HepG2 (cell line): ENCODE measurements around the gene NDUFB6. TPM values are rescaled to one million over a fixed set of nuclear protein-coding genes. Genes with fewer than 3 reads are reported as not detected.

ENCODE experiments used
- ATAC-seq: fragments of 200-7000 bp; cut with Tn5 transposase; 3 replicates; pipeline ENCODE4 v1.9.1; 2020; ENCODE audit warnings: mild to moderate bottlenecking, moderate library complexity
- BruUV-seq: library from RNA; stranded (reverse); fragments of 400-500 nt; replicated peaks from 2 replicates; lab custom pipeline; 2021; lab: Mats Ljungman, UMichigan
- CTCF ChIA-PET: fragments of 300-600 bp; formaldehyde crosslinking; extraction: SDS; loops from one replicate; lab custom pipeline; 2021; ENCODE audit warnings: low total read pairs, inconsistent platforms, low intra/inter-chr PET ratio; lab: Yijun Ruan, JAX
- POLR2A ChIA-PET: fragments of 350-600 bp; sonication (Branson Sonifier 250); formaldehyde crosslinking; loops from one replicate; lab custom pipeline; 2020; ENCODE audit warnings: antibody characterized with exemption, inconsistent platforms; lab: Yijun Ruan, JAX
- DNase-seq: peaks from one replicate; pipeline ENCODE4 v3.0.0-alpha.2; 2015; ENCODE audit warnings: low spot score
- FAIRE-seq: peaks from 3 replicates; lab custom pipeline; 2011; peaks lifted over from hg19 to GRCh38; lab: Jason Lieb, UNC
- H2AFZ ChIP-seq: one replicate; pipeline ENCODE4 v1.6.1; 2011; ENCODE audit warnings: low read length, inconsistent platforms
- H3K27ac ChIP-seq: fragments of 300-600 bp; 3 replicates; pipeline ENCODE4 v1.8.0; 2011; ENCODE audit warnings: mixed run types, mild to moderate bottlenecking, mixed read lengths, low read length, inconsistent platforms; ENCODE audit not compliant: insufficient read depth; ENCODE audit errors: extremely low read length
- H3K27me3 ChIP-seq, 2 experiments: fragments of 200-600 bp in 1 of 2; 2 replicates in 1 of 2; 3 replicates in 1 of 2; pipeline versions ENCODE4 v1.6.0 to v1.8.0; 2011; ENCODE audit warnings: low read length in 2 of 2, mild to moderate bottlenecking in 2 of 2, moderate library complexity in 2 of 2, inconsistent platforms in 1 of 2; ENCODE audit not compliant: insufficient read depth in 2 of 2, control insufficient read depth in 1 of 2
- H3K36me3 ChIP-seq, 2 experiments: fragments of 200-600 bp in 1 of 2; replicated peaks in 1 of 2; 2 replicates in 1 of 2; 3 replicates in 1 of 2; pipeline versions ENCODE4 v1.5.1 to v1.8.0; 2011; ENCODE audit warnings: low read length in 2 of 2, inconsistent platforms in 1 of 2; ENCODE audit not compliant: insufficient read depth in 2 of 2, control insufficient read depth in 1 of 2
- H3K4me1 ChIP-seq: 2 replicates; pipeline ENCODE4 v1.5.1; 2012; ENCODE audit warnings: low read length, inconsistent platforms; ENCODE audit not compliant: insufficient read depth
- H3K4me2 ChIP-seq: 2 replicates; pipeline ENCODE4 v1.6.0; 2011; ENCODE audit warnings: low read depth, low read length, inconsistent platforms
- H3K4me3 ChIP-seq, 3 experiments: fragments of 200-600 bp in 1 of 3; sonication (generic), shearing (Covaris generic) in 1 of 3; replicated peaks in 1 of 3; 2 replicates each; pipeline ENCODE4 v1.5.1; 2011 to 2016; ENCODE audit warnings: low read length in 3 of 3, inconsistent platforms in 2 of 3, low read depth in 2 of 3, mild to moderate bottlenecking in 2 of 3, control low read depth in 1 of 3, mixed read lengths in 1 of 3; ENCODE audit not compliant: insufficient read depth in 1 of 3
- H3K79me2 ChIP-seq: one replicate; pipeline ENCODE4 v1.6.1; 2011; ENCODE audit warnings: low read length, inconsistent platforms; ENCODE audit not compliant: insufficient read depth
- H3K9ac ChIP-seq: 2 replicates; pipeline ENCODE4 v1.6.0; 2011; ENCODE audit warnings: mild to moderate bottlenecking, low read depth, low read length, inconsistent platforms; ENCODE audit not compliant: insufficient read depth
- H3K9me3 ChIP-seq: 2 replicates; pipeline ENCODE4 v1.5.1; 2012; ENCODE audit warnings: mild to moderate bottlenecking, low read length
- H4K20me1 ChIP-seq: 2 replicates; pipeline ENCODE4 v1.6.0; 2011; ENCODE audit warnings: inconsistent platforms, mild to moderate bottlenecking, low read length, moderate library complexity; ENCODE audit not compliant: insufficient read depth
- FOXA3 ChIP-seq: IDR thresholded peaks from 2 replicates; pipeline ENCODE4 v1.6.1; 2016; ENCODE audit warnings: missing genetic modification reagents, missing compliant biosample characterization
- SPEN ChIP-seq: sonication (generic); formaldehyde crosslinking; IDR thresholded peaks from 2 replicates; pipeline ENCODE4 v1.5.1; 2020; ENCODE audit warnings: low read depth, mild to moderate bottlenecking, missing genetic modification reagents
- ZNF260 ChIP-seq: sonication (generic); formaldehyde crosslinking; IDR thresholded peaks from 2 replicates; pipeline ENCODE4 v1.4.0; 2020; ENCODE audit warnings: missing genetic modification reagents, low read depth, mild to moderate bottlenecking, borderline replicate concordance
- ZNF790 ChIP-seq: sonication (generic); formaldehyde crosslinking; IDR thresholded peaks from 2 replicates; pipeline ENCODE4 v1.8.0; 2022; ENCODE audit warnings: missing genetic modification reagents, mild to moderate bottlenecking, borderline replicate concordance
- WGBS: methylation state at CpG from one replicate; pipeline ENCODE4 v1.1.6; 2017; ENCODE audit warnings: low lambda C conversion rate; 5-methylcytosine and 5-hydroxymethylcytosine counted together
- in situ Hi-C: cut with HindIII; loops from 2 replicates; pipeline ENCODE4 v1.10.0; 2017; ENCODE audit warnings: low pct_unique_long_range_greater_than_20kb; ENCODE audit not compliant: extremely low pct_ligation_motif_present
- intact Hi-C: fragments of 100-400 bp; cut with micrococcal nuclease; formaldehyde crosslinking; loops from one replicate; pipeline ENCODE4 v1.10.0; 2022; ENCODE audit not compliant: unreplicated experiment
- polyA plus RNA-seq, 8 experiments: library from polyadenylated mRNA; depleted of rRNA in 3 of 8; stranded (reverse) in 7 of 8; unstranded in 1 of 8; fragments of >200 nt; fragmentation: Illumina TruSeq in 4 of 8; extraction: Trizol in 4 of 8; gene quantifications; 2 replicates each; pipeline versions ENCODE4 v1.2.1 to v1.2.3, GENCODE V29; 2011 to 2016; ENCODE audit warnings: low read depth in 4 of 8, missing spikeins in 1 of 8, mixed read lengths in 1 of 8; ENCODE audit not compliant: insufficient read depth in 1 of 8
- total RNA-seq, 5 experiments: library from RNA; depleted of rRNA; stranded (reverse); fragments of >200 nt; fragmentation: Illumina TruSeq; extraction: Trizol; gene quantifications; 2 replicates each; pipeline ENCODE4 v1.2.3, GENCODE V29; 2016; ENCODE audit warnings: low read depth in 1 of 5
- TF ChIP-seq, protein P1 (sequence below): IDR thresholded peaks from 2 replicates; pipeline ENCODE4 v1.6.1; 2016; ENCODE audit warnings: low read depth, missing genetic modification reagents, missing compliant biosample characterization

NDUFB6 gene
- total and polyA plus RNA-seq, 2 of the 13 experiments (the other 11 are each of a cell fraction or from before 2014, with no cell fraction given) = 31.2 to 81.9 TPM

DNA sequence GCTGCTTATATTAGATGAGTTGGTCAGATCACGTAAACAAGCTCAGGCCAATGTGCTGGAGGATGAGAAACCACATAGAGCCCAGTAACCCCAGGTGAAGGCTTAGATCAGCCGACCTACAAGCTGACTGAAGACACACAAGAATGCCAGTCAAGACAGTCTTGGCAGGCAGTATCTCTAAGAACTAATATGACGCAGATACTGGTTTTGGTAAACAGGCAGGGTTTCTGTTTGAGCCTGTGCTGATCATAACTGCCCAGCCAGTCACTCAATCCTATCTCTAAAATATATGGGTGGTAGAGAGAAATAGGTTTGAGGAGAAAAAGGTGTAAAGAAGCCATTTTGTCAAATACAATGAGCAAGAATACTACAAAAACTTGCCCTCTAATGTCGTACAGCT is 39.1 kb downstream of the NDUFB6 start:
- intact Hi-C loops (no loop called here), in situ Hi-C loops (no loop called here)
- H3K4me3 ChIP-seq = no peak overlapping the region
- no peaks in the 10 kb centered on the region for H3K27me3 ChIP-seq
- POLR2A ChIA-PET = interaction anchor here (1.5 kb wide), 1 partner anchor 17 kb away, joined by 3 read pairs; no protein-coding TSS in a partner anchor
- no TSS peak for BruUV-seq
- ATAC-seq (no peak), DNase-seq (no peak)
- no peaks in the 10 kb centered on the region for H3K4me1 ChIP-seq
- H4K20me1 ChIP-seq = no peaks in the 10 kb centered on the region
- no peaks in the 10 kb centered on the region for H3K79me2 ChIP-seq
- H2AFZ ChIP-seq = no peak overlapping the region
- TF ChIP-seq ZNF790 (CRISPR knock-in tag) (no peak), FOXA3 (CRISPR knock-in tag) (no peak), ZNF260 (CRISPR knock-in tag) (no peak), SPEN (no peak)
- TF ChIP-seq, protein P1, sequence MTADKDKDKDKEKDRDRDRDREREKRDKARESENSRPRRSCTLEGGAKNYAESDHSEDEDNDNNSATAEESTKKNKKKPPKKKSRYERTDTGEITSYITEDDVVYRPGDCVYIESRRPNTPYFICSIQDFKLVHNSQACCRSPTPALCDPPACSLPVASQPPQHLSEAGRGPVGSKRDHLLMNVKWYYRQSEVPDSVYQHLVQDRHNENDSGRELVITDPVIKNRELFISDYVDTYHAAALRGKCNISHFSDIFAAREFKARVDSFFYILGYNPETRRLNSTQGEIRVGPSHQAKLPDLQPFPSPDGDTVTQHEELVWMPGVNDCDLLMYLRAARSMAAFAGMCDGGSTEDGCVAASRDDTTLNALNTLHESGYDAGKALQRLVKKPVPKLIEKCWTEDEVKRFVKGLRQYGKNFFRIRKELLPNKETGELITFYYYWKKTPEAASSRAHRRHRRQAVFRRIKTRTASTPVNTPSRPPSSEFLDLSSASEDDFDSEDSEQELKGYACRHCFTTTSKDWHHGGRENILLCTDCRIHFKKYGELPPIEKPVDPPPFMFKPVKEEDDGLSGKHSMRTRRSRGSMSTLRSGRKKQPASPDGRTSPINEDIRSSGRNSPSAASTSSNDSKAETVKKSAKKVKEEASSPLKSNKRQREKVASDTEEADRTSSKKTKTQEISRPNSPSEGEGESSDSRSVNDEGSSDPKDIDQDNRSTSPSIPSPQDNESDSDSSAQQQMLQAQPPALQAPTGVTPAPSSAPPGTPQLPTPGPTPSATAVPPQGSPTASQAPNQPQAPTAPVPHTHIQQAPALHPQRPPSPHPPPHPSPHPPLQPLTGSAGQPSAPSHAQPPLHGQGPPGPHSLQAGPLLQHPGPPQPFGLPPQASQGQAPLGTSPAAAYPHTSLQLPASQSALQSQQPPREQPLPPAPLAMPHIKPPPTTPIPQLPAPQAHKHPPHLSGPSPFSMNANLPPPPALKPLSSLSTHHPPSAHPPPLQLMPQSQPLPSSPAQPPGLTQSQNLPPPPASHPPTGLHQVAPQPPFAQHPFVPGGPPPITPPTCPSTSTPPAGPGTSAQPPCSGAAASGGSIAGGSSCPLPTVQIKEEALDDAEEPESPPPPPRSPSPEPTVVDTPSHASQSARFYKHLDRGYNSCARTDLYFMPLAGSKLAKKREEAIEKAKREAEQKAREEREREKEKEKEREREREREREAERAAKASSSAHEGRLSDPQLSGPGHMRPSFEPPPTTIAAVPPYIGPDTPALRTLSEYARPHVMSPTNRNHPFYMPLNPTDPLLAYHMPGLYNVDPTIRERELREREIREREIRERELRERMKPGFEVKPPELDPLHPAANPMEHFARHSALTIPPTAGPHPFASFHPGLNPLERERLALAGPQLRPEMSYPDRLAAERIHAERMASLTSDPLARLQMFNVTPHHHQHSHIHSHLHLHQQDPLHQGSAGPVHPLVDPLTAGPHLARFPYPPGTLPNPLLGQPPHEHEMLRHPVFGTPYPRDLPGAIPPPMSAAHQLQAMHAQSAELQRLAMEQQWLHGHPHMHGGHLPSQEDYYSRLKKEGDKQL (CRISPR knock-in tag) = no peak
- TF ChIP-seq, all 625 proteins: peak for 0
- no peak overlapping the region for H3K9ac ChIP-seq
- H3K27ac ChIP-seq = no peak overlapping the region
- CTCF ChIA-PET = no interaction called here
- H3K4me2 ChIP-seq = no peak overlapping the region
- H3K36me3 ChIP-seq = 0 out of 5 replicates have a peak, but pooled peaks cover 0 to 3% of the 10 kb centered on the region in 2 experiments
- FAIRE-seq = no peak
- 98% methylated on average over 4 of the region's 4 CpGs for WGBS
- no peaks in the 10 kb centered on the region for H3K9me3 ChIP-seq
